ENCODE data around the gene KDM7A.

GRCh38 chr7:140197218-140197890, 20.6 kb upstream of the KDM7A start:
- no peak for TF ChIP-seq CTCF (IDR thresholded peaks at IDR 0.05)
- TF ChIP-seq RCOR1 (IDR thresholded peaks at IDR 0.05; ENCODE audit: low read depth, low read length): no peak
- TF ChIP-seq NPAS2 (CRISPR knock-in tag; IDR thresholded peaks at IDR 0.05; ENCODE audit: borderline replicate concordance): no peak
- TF ChIP-seq ZSCAN20 (CRISPR knock-in tag; IDR thresholded peaks at IDR 0.05): no peak
- no peak for TF ChIP-seq SMC3 (IDR thresholded peaks at IDR 0.05)
- no peak for TF ChIP-seq PHF8 (IDR thresholded peaks at IDR 0.05; ENCODE audit: borderline replicate concordance, low read depth)
- no peak for TF ChIP-seq POLR2A (IDR thresholded peaks at IDR 0.05; ENCODE audit: low read length)
- no peak for TF ChIP-seq RAD21 (conservative IDR thresholded peaks at IDR 0.05 in 1 of 2, IDR thresholded peaks at IDR 0.05 in 1 of 2)
- no peak for TF ChIP-seq MYC (IDR thresholded peaks at IDR 0.05; ENCODE audit: borderline replicate concordance, low read length)
- no peak for TF ChIP-seq CBX8 (IDR thresholded peaks at IDR 0.05)

Measured in A549 (cell line).